ENCODE data around the gene PPP1R12C.

GRCh38 chr19:55044771-55045716 lies 72.4 kb downstream of the PPP1R12C start:
- no peak for TF ChIP-seq CTCF (IDR thresholded peaks at IDR 0.05 in 4 of 5, conservative IDR thresholded peaks at IDR 0.05 in 1 of 5)
- TF ChIP-seq POLR2A (IDR thresholded peaks at IDR 0.05) = no peak

All from gastrocnemius medialis (tissue), 4 donors.